Heart right ventricle (tissue), 16 donors: ENCODE data around the gene MARVELD3. TPM values are rescaled to one million over a fixed set of nuclear protein-coding genes. Genes with fewer than 3 reads are reported as not detected.

ENCODE experiments used
- ATAC-seq, 8 donors: fragments of 200-7000 bp; cut with Tn5 transposase; one replicate each; pipeline ENCODE4 v1.9.1; 2020; ENCODE audit warnings: mild to moderate bottlenecking in 8 of 8, moderate library complexity in 8 of 8, moderate number of reproducible peaks in 1 of 8
- DNase-seq, 2 donors: peaks; one replicate each; pipeline ENCODE4 v3.0.0-alpha.2; 2020
- H3K27ac ChIP-seq, 10 donors: fragments of 200-600 bp; sonication (generic) in 2 of 10; one replicate each; pipeline versions ENCODE4 v1.5.0 to v1.8.0; 2020 to 2022; ENCODE audit warnings: mild to moderate bottlenecking in 3 of 10
- H3K27me3 ChIP-seq, 7 donors: fragments of 200-600 bp; one replicate each; pipeline ENCODE4 v1.8.0; 2021 to 2022; ENCODE audit warnings: mild to moderate bottlenecking in 2 of 7
- H3K36me3 ChIP-seq, 9 donors: fragments of 200-600 bp; sonication (generic) in 1 of 9; one replicate each; pipeline versions ENCODE4 v1.5.0 to v1.8.0; 2020 to 2022; ENCODE audit warnings: mild to moderate bottlenecking in 2 of 9
- H3K4me1 ChIP-seq, 9 donors: fragments of 200-600 bp; sonication (generic) in 1 of 9; one replicate each; pipeline versions ENCODE4 v1.5.0 to v1.8.0; 2020 to 2022; ENCODE audit warnings: mild to moderate bottlenecking in 4 of 9
- H3K4me3 ChIP-seq, 10 donors: fragments of 200-600 bp; sonication (generic) in 2 of 10; one replicate each; pipeline versions ENCODE4 v1.5.0 to v1.8.0; 2020 to 2022; ENCODE audit warnings: mild to moderate bottlenecking in 7 of 10, moderate library complexity in 2 of 10
- H3K9me3 ChIP-seq, 11 donors: fragments of 200-600 bp in 10 of 11; sonication (generic) in 2 of 11; one replicate each; pipeline versions ENCODE4 v1.5.0 to v1.8.0; 2013 to 2022; ENCODE audit warnings: mild to moderate bottlenecking in 2 of 11, control low read depth in 1 of 11, moderate library complexity in 1 of 11
- CTCF ChIP-seq, 9 donors: fragments of 200-600 bp; sonication (generic) in 2 of 9; IDR thresholded peaks; one replicate each; pipeline versions ENCODE4 v1.5.0 to v1.8.0; 2021 to 2022; ENCODE audit warnings: antibody characterized with exemption in 9 of 9, mild to moderate bottlenecking in 5 of 9, moderate library complexity in 1 of 9
- WGBS, 2 donors: extraction: QIAGEN DNeasy Blood & Tissue Kit; methylation state at CpG; one replicate each; pipeline ENCODE4 v1.1.7; 2013; ENCODE audit warnings: inconsistent platforms in 1 of 2; 5-methylcytosine and 5-hydroxymethylcytosine counted together
- intact Hi-C, 10 donors: fragments of 100-400 bp; cut with DNase I; formaldehyde crosslinking; loops; one replicate each; pipeline versions ENCODE4 v1.11.1 to v1.14.2; 2022
- polyA plus RNA-seq, 2 donors: library from polyadenylated mRNA; stranded (reverse); fragments of 200-250 nt; gene quantifications; one replicate each; pipeline ENCODE4 v1.2.3, GENCODE V29; 2013
- total RNA-seq, 10 donors: library from RNA; stranded (reverse); fragmentation: NEBNext Ultra II Directional in 3 of 10; extraction: Animal tissue kit (Norgen Biotek cat#: 25700) in 3 of 10; gene quantifications; one replicate each; pipeline versions ENCODE4 v1.2.1 to v1.2.4, GENCODE V29; 2021 to 2023
- donor health status: Arrhythmogenic right ventricular cardiomyopathy.
- donor health status: ischemic (EF 13 %, LVEDD 7.1; RV severe dilation, severe dysfunction).
- donor health status: healthy with polysubstance abuse.
- donor health status: DM: no; HTN: yes; CAD: no.
- donor health status: DM: no; HTN: no; CAD: no.
- donor health status: ischemic (EF 25% LVEDD 6.9; RV normal size, moderate dysfunction).
- donor health status: ischemic (EF 25% LVEDD 5.7; RV mildly dilated, moderate dysfunction).
- donor health status: healthy.
- donor health status: DM: yes; HTN: yes; CAD: no.
- donor health status: Ischemic cardiomyopathy.
- donor health status: ischemic (EF 35%, LVEDD 5.7; RV mildly dilated, moderate dysfunction).
- donor health status: nonischemic (EF 11% LVEDD 7.7; RV severe dilation, severe dysfunction).
- donor health status: DM: yes; HTN: yes; CAD: no.
- donor health status: PGD.
- donor health status: ischemic (EF 29% LVEDD 5.4; RV normal size, mild dysfunction).
- donor health status: nonischemic (EF 23%, LVEDD 6.1; RV moderate dilation, normal function).

MARVELD3 gene
- total and polyA plus RNA-seq, 12 donors: 0.01 TPM; not detected in 11

DNA sequence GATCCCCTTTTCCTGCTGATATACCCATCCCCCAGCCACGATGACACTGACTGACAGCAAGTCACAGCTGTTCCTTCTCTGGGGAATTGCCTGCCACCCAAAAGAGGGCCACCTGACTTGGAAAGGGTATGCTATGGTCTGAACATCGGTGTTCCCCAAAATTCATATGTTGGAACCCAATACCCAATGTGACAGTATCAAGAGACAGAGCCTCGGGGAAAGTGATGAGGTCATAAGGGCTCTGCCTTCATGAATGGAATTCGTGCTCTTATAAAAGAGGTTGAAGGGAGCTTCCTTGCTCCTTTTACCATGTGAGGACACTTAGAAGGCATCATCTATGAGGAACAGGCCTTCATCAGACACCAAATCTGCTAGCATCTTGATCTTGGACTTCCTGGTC lies 7.6 kb upstream of the MARVELD3 start:
- intact Hi-C loops: no loop called here
- Histone ChIP-seq H3K27me3 (peaks cover 0 to 83% (median 33%) of the 10 kb centered on the region in 7 donors), H3K27ac (no peak overlapping the region), H3K4me3 (no peak overlapping the region), H3K9me3 (peaks cover 0 to 24% (median 0%) of the 10 kb centered on the region in 11 donors), H3K36me3 (no peaks in the 10 kb centered on the region), H3K4me1 (no peaks in the 10 kb centered on the region)
- no peak for ATAC-seq
- no peak for TF ChIP-seq CTCF (IDR thresholded peaks at IDR 0.05)
- DNase-seq: no peak
- WGBS, 2 donors: 65 to 68% methylated on average over 4 of the region's 4 CpGs

GRCh38 chr16:71622088-71622487 lies 3.9 kb upstream of the MARVELD3 start:
- Histone ChIP-seq H3K36me3 (no peaks in the 10 kb centered on the region), H3K27me3 (peaks cover 11 to 79% (median 40%) of the 10 kb centered on the region in 7 donors), H3K27ac (no peak overlapping the region), H3K4me1 (peaks cover 3 to 13% (median 11%) of the 10 kb centered on the region in 9 donors), H3K9me3 (peaks cover 0 to 24% (median 0%) of the 10 kb centered on the region in 11 donors), H3K4me3 (no peak overlapping the region)
- no peak for ATAC-seq
- intact Hi-C loops: no loop called here
- DNase-seq: no peak
- TF ChIP-seq CTCF (IDR thresholded peaks at IDR 0.05): no peak

DNA sequence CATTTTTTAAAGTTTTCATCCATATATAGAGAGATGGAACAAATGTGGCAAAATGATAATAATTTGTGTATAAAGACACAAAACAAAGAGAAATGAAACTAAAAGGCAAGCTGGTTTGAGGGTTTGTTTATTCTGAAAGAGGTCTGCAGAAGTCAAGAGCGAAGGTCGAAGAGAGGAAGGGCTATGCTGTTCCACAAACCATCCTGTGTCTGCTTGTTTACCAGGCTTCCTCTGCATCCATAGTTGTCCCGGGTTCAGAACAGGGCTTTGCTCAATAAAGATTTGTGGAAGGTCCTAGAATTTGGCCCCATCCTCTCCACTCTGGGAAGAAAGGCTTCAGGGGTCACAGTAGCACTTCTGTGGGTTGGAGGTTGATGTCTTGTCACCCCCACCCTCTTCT lies 2.4 kb upstream of the MARVELD3 start:
- Histone ChIP-seq H3K27me3 (peaks cover 12 to 82% (median 55%) of the 10 kb centered on the region in 7 donors), H3K4me1 (peaks cover 3 to 13% (median 11%) of the 10 kb centered on the region in 9 donors), H3K36me3 (no peaks in the 10 kb centered on the region), H3K4me3 (no peak overlapping the region), H3K9me3 (peaks cover 0 to 24% (median 0%) of the 10 kb centered on the region in 11 donors), H3K27ac (no peak overlapping the region)
- WGBS, 2 donors: 69 to 74% methylated on average over 3 of the region's 3 CpGs
- DNase-seq (no peak), ATAC-seq (no peak)
- no peak for TF ChIP-seq CTCF (IDR thresholded peaks at IDR 0.05)
- intact Hi-C loops: no loop called here

GRCh38 chr16:71625113-71625850 lies 702 bp upstream of the MARVELD3 start:
- WGBS, 2 donors: 83 to 93% methylated on average over 7 of the region's 7 CpGs
- Histone ChIP-seq H3K4me3 (no peak overlapping the region), H3K36me3 (no peaks in the 10 kb centered on the region), H3K9me3 (peaks cover 0 to 11% (median 0%) of the 10 kb centered on the region in 11 donors), H3K27me3 (peaks cover 12 to 80% (median 55%) of the 10 kb centered on the region in 7 donors), H3K4me1 (peaks cover 3 to 15% (median 11%) of the 10 kb centered on the region in 9 donors), H3K27ac (no peak overlapping the region)
- DNase-seq: no peak
- intact Hi-C loops: no loop called here
- no peak for TF ChIP-seq CTCF (IDR thresholded peaks at IDR 0.05)
- ATAC-seq: no peak
